ENCODE results near the gene STX12.
"Not testable (repeated sequence)": the region's sequence is repeated elsewhere in the genome, so short reads cannot be mapped to it uniquely, and the experiment has no call there.

STX12 gene

DNA sequence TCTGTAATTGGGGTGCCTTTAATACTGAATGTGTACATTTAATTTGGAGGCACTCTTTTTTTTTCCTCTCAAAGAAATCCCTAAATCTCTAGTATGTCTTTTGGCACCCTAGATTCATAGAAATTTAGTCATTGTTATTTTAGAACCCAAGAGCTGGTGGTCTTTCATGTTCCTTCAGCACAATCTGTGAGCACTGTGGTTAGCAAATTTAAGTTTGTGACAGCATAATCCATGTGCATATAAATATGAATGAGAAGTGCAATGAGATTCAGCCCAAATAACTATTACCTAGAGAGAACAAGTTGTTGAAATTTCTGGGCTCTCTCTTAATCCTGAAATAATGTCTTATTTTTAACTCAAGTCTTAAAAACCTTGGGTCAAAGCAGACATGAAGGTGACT, 62.0 kb downstream of the STX12 start:
- DNase-seq (ENCODE audit: low read depth), result no peak
- no peak for TF ChIP-seq CTCF (IDR thresholded peaks at IDR 0.05; ENCODE audit: low read depth, low read length, missing control alignments)
- in situ Hi-C loops (cut with HindIII; ENCODE audit: low sequenced_read_pairs), result no loop called here
- no peak overlapping the region for H3K4me3 ChIP-seq (ENCODE audit: low read depth, low read length)

DNA sequence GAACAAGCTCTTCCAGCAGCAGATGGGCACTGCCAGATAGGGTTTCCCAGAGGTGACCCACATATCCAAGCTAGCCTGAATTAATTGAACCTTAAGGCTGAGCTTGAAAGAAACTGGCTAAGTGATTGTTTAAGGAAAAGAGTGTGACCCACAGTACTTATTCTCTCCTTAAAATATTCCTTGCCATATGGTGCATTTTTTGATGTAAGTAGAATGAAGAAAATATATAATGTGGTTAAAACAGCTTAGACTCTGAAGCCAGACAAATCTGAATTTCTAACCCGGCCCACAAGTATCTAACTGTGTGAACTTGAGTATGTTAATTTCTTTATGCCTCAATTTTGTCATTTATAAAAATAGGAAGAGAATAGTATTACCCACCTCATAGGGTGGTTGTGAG, 62.5 kb downstream of the STX12 start:
- in situ Hi-C loops (cut with HindIII; ENCODE audit: low sequenced_read_pairs), result no loop called here
- TF ChIP-seq CTCF (IDR thresholded peaks at IDR 0.05; ENCODE audit: low read depth, low read length, missing control alignments), result no peak
- DNase-seq (ENCODE audit: low read depth), result no peak
- H3K4me3 ChIP-seq (ENCODE audit: low read depth, low read length), result no peak overlapping the region

- H3K4me3 ChIP-seq (ENCODE audit: low read depth, low read length), result no peak overlapping the region
- TF ChIP-seq CTCF (IDR thresholded peaks at IDR 0.05; ENCODE audit: low read depth, low read length, missing control alignments), result no peak
- in situ Hi-C loops (cut with HindIII; ENCODE audit: low sequenced_read_pairs), result no loop called here
- no peak for DNase-seq (ENCODE audit: low read depth)
These were observed 76.9 kb downstream of the STX12 start for GRCh38 chr1:27849951-27850350.

GRCh38 chr1:27855085-27855484, 82.1 kb downstream of the STX12 start:
- no peak for DNase-seq (ENCODE audit: low read depth)
- H3K4me3 ChIP-seq (ENCODE audit: low read depth, low read length), result no peak overlapping the region
- in situ Hi-C loops (cut with HindIII; ENCODE audit: low sequenced_read_pairs), result loop anchor here (5.0 kb wide), 1 partner anchor 132 kb away; no protein-coding TSS in a partner anchor
- TF ChIP-seq CTCF (IDR thresholded peaks at IDR 0.05; ENCODE audit: low read depth, low read length, missing control alignments), result no peak

DNA sequence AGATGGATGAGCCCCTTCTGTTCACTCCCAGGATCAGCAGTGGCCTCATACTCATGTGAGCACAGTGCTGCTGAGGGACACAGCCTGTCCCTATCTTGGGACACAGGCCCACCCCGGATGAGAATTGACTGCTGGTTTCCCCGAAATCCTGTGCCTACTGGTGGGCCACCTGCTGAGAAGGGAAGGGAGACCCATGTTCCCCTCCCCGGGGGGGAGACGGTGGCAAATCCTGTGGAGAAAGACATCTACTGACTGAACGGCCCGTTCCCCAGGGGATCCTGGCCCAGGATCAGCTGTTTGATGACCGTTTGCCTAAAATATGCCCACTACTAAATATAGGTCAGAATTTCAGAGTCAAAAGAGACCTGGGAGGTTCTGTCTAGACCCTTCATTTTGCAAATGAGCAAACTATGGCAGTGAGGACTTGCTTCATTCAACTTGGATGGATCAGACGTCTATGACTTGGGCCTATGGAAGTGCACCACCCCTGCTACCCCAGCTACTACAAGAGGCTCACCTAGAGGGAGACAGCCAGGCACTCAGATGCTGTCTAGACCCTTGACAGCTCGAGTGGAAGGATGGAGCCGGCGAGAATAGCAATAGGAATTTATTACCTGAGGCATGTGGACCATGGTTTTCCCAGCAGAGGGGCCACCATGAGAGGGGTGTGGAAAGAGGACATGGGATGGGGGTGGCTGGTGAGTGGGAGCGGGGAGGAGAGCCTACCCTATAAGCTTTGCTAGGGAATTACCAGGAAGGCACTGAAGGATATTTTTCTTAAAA, 83.7 kb downstream of the STX12 start:
- in situ Hi-C loops (cut with HindIII; ENCODE audit: low sequenced_read_pairs), result loop anchor here (5.0 kb wide), 1 partner anchor 131 kb away; no protein-coding TSS in a partner anchor
- TF ChIP-seq CTCF (IDR thresholded peaks at IDR 0.05; ENCODE audit: low read depth, low read length, missing control alignments), result no peak
- H3K4me3 ChIP-seq (ENCODE audit: low read depth, low read length), result no peak overlapping the region
- no peak for DNase-seq (ENCODE audit: low read depth)

DNA sequence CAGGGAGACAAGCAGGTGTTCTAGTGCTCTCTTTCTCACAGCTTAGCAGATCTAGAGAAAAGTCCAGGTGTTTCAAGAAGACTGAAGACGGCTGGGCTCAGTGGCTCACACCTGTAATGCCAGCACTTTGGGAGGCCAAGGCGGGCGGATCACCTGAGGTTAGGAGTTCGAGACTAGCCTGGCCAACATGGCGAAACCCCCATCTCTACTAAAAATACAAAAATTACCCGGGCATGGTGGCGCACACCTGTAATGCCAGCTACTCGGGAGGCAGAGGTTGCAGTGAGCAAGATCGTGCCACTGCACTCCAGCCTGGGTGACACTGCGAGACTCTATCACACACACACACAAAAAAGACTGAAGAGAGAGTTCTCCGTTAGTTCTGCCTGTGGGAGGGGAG, 84.5 kb downstream of the STX12 start:
- not testable (repeated sequence) for H3K4me3 ChIP-seq (ENCODE audit: low read depth, low read length); DNase-seq (ENCODE audit: low read depth)
- in situ Hi-C loops (cut with HindIII; ENCODE audit: low sequenced_read_pairs), result loop anchor here (5.0 kb wide), 1 partner anchor 130 kb away; no protein-coding TSS in a partner anchor
